ENCODE measurements around the gene RNF149. TPM values are rescaled to one million over a fixed set of nuclear protein-coding genes. Genes with fewer than 3 reads are reported as not detected.

RNF149 gene
- total RNA-seq, 2 experiments from 2014 or later = 139 to 150 TPM

DNA sequence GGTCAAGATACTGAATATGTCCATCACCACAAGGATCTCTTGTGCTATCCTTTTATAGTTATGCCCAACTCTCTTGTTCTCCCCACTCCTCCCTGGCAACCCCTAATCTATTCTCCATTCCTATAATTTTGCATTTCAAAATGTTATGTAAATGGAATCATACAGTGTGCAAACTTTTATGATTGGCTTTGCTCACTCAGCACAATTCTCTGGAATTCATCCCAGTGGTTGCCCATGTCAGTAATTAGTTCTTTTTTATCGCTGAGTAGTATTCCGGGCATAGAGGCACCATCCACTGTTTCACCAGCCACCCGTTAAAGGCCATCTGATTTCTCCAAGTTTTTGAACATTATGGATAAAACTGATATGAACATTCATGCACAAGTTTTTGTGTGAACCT lies 38.4 kb upstream of the RNF149 start:
- peaks cover 23% of the 10 kb centered on the region for H3K4me1 Mint-ChIP-seq (ENCODE audit: low read depth)
- no peaks in the 10 kb centered on the region for H3K36me3 Mint-ChIP-seq (ENCODE audit: low read depth)
- Histone ChIP-seq H3K36me3 (ENCODE audit: insufficient read depth, low read length) (no peaks in the 10 kb centered on the region), H3K9me3 (ENCODE audit: control insufficient read depth in 1 of 2, insufficient read depth in 1 of 2, low read length in 2 of 2) (no peaks in the 10 kb centered on the region), H3K4me1 (ENCODE audit: insufficient read depth, low read length) (peaks cover 14% of the 10 kb centered on the region), H3K27ac (ENCODE audit: low read depth in 1 of 2, low read length in 2 of 2) (no peak overlapping the region), H3K27me3 (ENCODE audit: control insufficient read depth in 1 of 2, insufficient read depth in 2 of 2, low read length in 2 of 2) (no peaks in the 10 kb centered on the region), H3K4me3 (ENCODE audit: low read length) (no peak overlapping the region)
- POLR2A ChIA-PET = no interaction called here
- H3K4me3 Mint-ChIP-seq = no peak overlapping the region
- no peak for ATAC-seq (ENCODE audit: poor library complexity)
- no peak for DNase-seq
- CTCF ChIA-PET = interaction anchor here (1.3 kb wide), 1 partner anchor 11 kb away, joined by 3 read pairs; no protein-coding TSS in a partner anchor
- intact Hi-C loops (cut with DNase I, micrococcal nuclease) = no loop called here
- no peaks in the 10 kb centered on the region for H3K9me3 Mint-ChIP-seq
- no peaks in the 10 kb centered on the region for H3K27me3 Mint-ChIP-seq
- no peak overlapping the region for H3K27ac Mint-ChIP-seq
- TF ChIP-seq, protein P1, sequence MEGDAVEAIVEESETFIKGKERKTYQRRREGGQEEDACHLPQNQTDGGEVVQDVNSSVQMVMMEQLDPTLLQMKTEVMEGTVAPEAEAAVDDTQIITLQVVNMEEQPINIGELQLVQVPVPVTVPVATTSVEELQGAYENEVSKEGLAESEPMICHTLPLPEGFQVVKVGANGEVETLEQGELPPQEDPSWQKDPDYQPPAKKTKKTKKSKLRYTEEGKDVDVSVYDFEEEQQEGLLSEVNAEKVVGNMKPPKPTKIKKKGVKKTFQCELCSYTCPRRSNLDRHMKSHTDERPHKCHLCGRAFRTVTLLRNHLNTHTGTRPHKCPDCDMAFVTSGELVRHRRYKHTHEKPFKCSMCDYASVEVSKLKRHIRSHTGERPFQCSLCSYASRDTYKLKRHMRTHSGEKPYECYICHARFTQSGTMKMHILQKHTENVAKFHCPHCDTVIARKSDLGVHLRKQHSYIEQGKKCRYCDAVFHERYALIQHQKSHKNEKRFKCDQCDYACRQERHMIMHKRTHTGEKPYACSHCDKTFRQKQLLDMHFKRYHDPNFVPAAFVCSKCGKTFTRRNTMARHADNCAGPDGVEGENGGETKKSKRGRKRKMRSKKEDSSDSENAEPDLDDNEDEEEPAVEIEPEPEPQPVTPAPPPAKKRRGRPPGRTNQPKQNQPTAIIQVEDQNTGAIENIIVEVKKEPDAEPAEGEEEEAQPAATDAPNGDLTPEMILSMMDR (IDR thresholded peaks at IDR 0.05) = no peak

DNA sequence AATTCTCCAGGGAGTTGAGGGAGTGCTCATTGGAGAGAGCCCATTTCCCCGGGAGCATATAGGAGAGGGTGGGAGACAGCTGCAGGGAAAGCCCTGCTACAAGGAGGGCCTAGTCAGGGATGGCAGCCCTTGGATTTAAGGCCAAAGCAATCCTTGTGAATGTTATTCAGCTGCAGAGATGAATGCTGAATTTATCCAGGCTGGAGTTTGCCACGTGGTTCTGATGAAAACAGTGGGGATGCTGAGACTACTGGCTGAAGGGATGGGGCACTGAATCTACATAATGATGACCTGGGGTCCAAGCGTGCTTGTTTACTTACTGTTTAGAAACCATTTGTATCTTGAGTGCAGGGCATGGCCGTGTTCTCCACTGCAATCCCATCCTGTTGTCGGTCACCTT lies 35.6 kb upstream of the RNF149 start:
- no peak overlapping the region for H3K27ac ChIP-seq (ENCODE audit: low read depth in 1 of 2, low read length in 2 of 2)
- no peaks in the 10 kb centered on the region for H3K27me3 ChIP-seq (ENCODE audit: control insufficient read depth in 1 of 2, insufficient read depth in 2 of 2, low read length in 2 of 2)
- H3K4me3 Mint-ChIP-seq = no peak overlapping the region
- ChIA-PET POLR2A (no interaction called here), CTCF (no interaction called here)
- H3K9me3 ChIP-seq (ENCODE audit: control insufficient read depth in 1 of 2, insufficient read depth in 1 of 2, low read length in 2 of 2) = no peaks in the 10 kb centered on the region
- intact Hi-C loops (cut with DNase I, micrococcal nuclease) = loop anchor here in 1 of 2 experiments (5.0 kb wide), 1 partner anchor 37 kb away; the partner anchor contains the start of gene RNF149
- no peaks in the 10 kb centered on the region for H3K9me3 Mint-ChIP-seq
- no peaks in the 10 kb centered on the region for H3K27me3 Mint-ChIP-seq
- peaks cover 23% of the 10 kb centered on the region for H3K4me1 ChIP-seq (ENCODE audit: insufficient read depth, low read length)
- TF ChIP-seq, protein P1 (IDR thresholded peaks at IDR 0.05) = no peak
- no peak for DNase-seq
- H3K36me3 Mint-ChIP-seq (ENCODE audit: low read depth) = no peaks in the 10 kb centered on the region
- no peaks in the 10 kb centered on the region for H3K36me3 ChIP-seq (ENCODE audit: insufficient read depth, low read length)
- H3K4me1 Mint-ChIP-seq (ENCODE audit: low read depth) = peaks cover 33% of the 10 kb centered on the region
- no peak for ATAC-seq (ENCODE audit: poor library complexity)
- no peak overlapping the region for H3K27ac Mint-ChIP-seq
- H3K4me3 ChIP-seq (ENCODE audit: low read length) = no peak overlapping the region

DNA sequence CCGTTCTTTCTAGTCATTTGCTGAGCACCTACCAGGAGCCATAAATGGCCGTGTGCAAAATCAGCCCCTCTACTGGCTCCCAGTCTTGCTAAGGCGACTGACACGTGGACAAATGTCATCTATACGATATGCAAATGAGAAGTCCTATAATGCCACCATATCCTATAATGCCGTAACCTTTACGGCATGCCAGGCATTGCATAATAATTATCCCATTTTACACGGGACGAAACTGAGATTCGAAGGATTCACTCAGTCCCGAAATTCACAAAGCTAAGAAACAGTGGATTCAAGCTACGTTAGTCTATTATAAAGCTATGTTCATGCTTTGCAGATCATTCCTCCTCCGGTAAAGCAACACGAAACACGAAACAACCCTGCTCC lies 34.1 kb upstream of the RNF149 start:
- no peak for DNase-seq
- H3K36me3 ChIP-seq (ENCODE audit: insufficient read depth, low read length) = no peaks in the 10 kb centered on the region
- H3K36me3 Mint-ChIP-seq (ENCODE audit: low read depth) = no peaks in the 10 kb centered on the region
- intact Hi-C loops (cut with DNase I, micrococcal nuclease) = loop anchor here (2.0 to 5.0 kb wide), 5 partner anchors 35 to 490 kb away; partner anchors contain the start of genes CREG2 (in 2 of the 2) and RNF149 (in 1 of the 2)
- no peaks in the 10 kb centered on the region for H3K27me3 ChIP-seq (ENCODE audit: control insufficient read depth in 1 of 2, insufficient read depth in 2 of 2, low read length in 2 of 2)
- H3K4me3 Mint-ChIP-seq = no peak overlapping the region
- ChIA-PET CTCF (interaction anchor here (1.0 to 2.2 kb wide), 14 partner anchors 9 to 489 kb away, joined by 3 to 31 read pairs (median 4); partner anchors contain the start of gene CREG2), POLR2A (interaction anchor here (1.1 to 2.3 kb wide), 8 partner anchors 12 to 89 kb away, joined by 3 to 9 read pairs (median 8); partner anchors contain the start of genes CNOT11 and RNF149)
- H3K4me3 ChIP-seq (ENCODE audit: low read length) = no peak overlapping the region
- no peaks in the 10 kb centered on the region for H3K9me3 ChIP-seq (ENCODE audit: control insufficient read depth in 1 of 2, insufficient read depth in 1 of 2, low read length in 2 of 2)
- no peak overlapping the region for H3K27ac Mint-ChIP-seq
- peaks cover 23% of the 10 kb centered on the region for H3K4me1 ChIP-seq (ENCODE audit: insufficient read depth, low read length)
- TF ChIP-seq, protein P1 (IDR thresholded peaks at IDR 0.05) = no peak
- ATAC-seq (ENCODE audit: poor library complexity) = no peak
- no peak overlapping the region for H3K27ac ChIP-seq (ENCODE audit: low read depth in 1 of 2, low read length in 2 of 2)
- peaks cover 43% of the 10 kb centered on the region for H3K4me1 Mint-ChIP-seq (ENCODE audit: low read depth)
- no peaks in the 10 kb centered on the region for H3K27me3 Mint-ChIP-seq
- no peaks in the 10 kb centered on the region for H3K9me3 Mint-ChIP-seq
